Right renal cortex interstitium (tissue), 3 donors: ENCODE data around the gene FHIT. TPM values are rescaled to one million over a fixed set of nuclear protein-coding genes. Genes with fewer than 3 reads are reported as not detected.

Source experiments
- DNase-seq, 3 donors: peaks; one replicate each; pipeline ENCODE4 v3.0.0-alpha.2; 2013; ENCODE audit warnings: low read depth in 3 of 3, low spot score in 2 of 3
- polyA plus RNA-seq, 3 donors: library from polyadenylated mRNA; unstranded; fragments of 120-200 nt; gene quantifications; one replicate each; pipeline ENCODE4 v1.2.1, GENCODE V29; 2013; ENCODE audit not compliant: insufficient read length in 3 of 3

FHIT gene
- polyA plus RNA-seq, 3 donors = 24.9 to 26.4 (median 25.9) TPM

- no peak for DNase-seq
Observed at GRCh38 chr3:60788185-60788584, 463.1 kb downstream of the FHIT start.

GRCh38 chr3:60781935-60782334 is 469.3 kb downstream of the FHIT start:
- no peak for DNase-seq

GRCh38 chr3:60779637-60780036 is 471.6 kb downstream of the FHIT start:
- no peak for DNase-seq

- no peak for DNase-seq
Observed at GRCh38 chr3:60775985-60776384, 475.3 kb downstream of the FHIT start.

- no peak for DNase-seq
Observed at GRCh38 chr3:60774617-60775016, 476.6 kb downstream of the FHIT start.

GRCh38 chr3:60772584-60772983 is 478.7 kb downstream of the FHIT start:
- no peak for DNase-seq

GRCh38 chr3:60771766-60772165 is 479.5 kb downstream of the FHIT start:
- DNase-seq = no peak

- peak; percentile 10 to 17 (median 13) for DNase-seq
Observed at GRCh38 chr3:60770532-60770931, 480.7 kb downstream of the FHIT start.

GRCh38 chr3:60767536-60767935 is 483.7 kb downstream of the FHIT start:
- no peak for DNase-seq

- DNase-seq = no peak
Observed at GRCh38 chr3:60765776-60766175, 485.5 kb downstream of the FHIT start.

- DNase-seq = no peak
Observed at GRCh38 chr3:60764870-60765269, 486.4 kb downstream of the FHIT start.

GRCh38 chr3:60760145-60760544 is 491.1 kb downstream of the FHIT start:
- DNase-seq = no peak

- DNase-seq = no peak
Observed at GRCh38 chr3:60759439-60759838, 491.8 kb downstream of the FHIT start.

GRCh38 chr3:60758831-60759230 is 492.4 kb downstream of the FHIT start:
- no peak for DNase-seq

- no peak for DNase-seq
Observed at GRCh38 chr3:60758171-60758570, 493.1 kb downstream of the FHIT start.

- no peak for DNase-seq
Observed at GRCh38 chr3:60757724-60758123, 493.5 kb downstream of the FHIT start.

GRCh38 chr3:60756241-60757030 is 494.8 kb downstream of the FHIT start:
- no peak for DNase-seq

GRCh38 chr3:60755094-60755493 is 496.2 kb downstream of the FHIT start:
- DNase-seq = no peak

- no peak for DNase-seq
Observed at GRCh38 chr3:60754617-60755016, 496.6 kb downstream of the FHIT start.

GRCh38 chr3:60752809-60753208 is 498.4 kb downstream of the FHIT start:
- DNase-seq = no peak

- DNase-seq = no peak
Observed at GRCh38 chr3:60746695-60747416, 504.4 kb downstream of the FHIT start.

GRCh38 chr3:60746043-60746638 is 505.1 kb downstream of the FHIT start:
- no peak for DNase-seq
